Prostate gland (tissue), 2 donors: ENCODE results near the gene FKBP6.
"Not testable (repeated sequence)": the region's sequence is repeated elsewhere in the genome, so short reads cannot be mapped to it uniquely, and the experiment has no call there.

Experiments used
- POLR2A ChIP-seq: fragments of 450-650 bp; IDR thresholded peaks from one replicate; pipeline ENCODE4 v1.6.1; 2016; ENCODE audit warnings: antibody characterized with exemption, mild to moderate bottlenecking
- POLR2AphosphoS5 ChIP-seq: sonication (generic); formaldehyde crosslinking; IDR thresholded peaks from one replicate; pipeline ENCODE4 v1.6.1; 2017; ENCODE audit warnings: antibody characterized with exemption
- TF ChIP-seq, protein P1 (sequence below), 4 experiments: fragments of 200-600 bp in 2 of 4; fragments of 450-650 bp in 2 of 4; sonication (generic) in 2 of 4; IDR thresholded peaks; 1 replicate in 3 of 4; 2 replicates in 1 of 4; pipeline ENCODE4 v1.5.1; 2016 to 2019; ENCODE audit warnings: antibody characterized with exemption in 4 of 4, mild to moderate bottlenecking in 2 of 4, moderate library complexity in 2 of 4

DNA sequence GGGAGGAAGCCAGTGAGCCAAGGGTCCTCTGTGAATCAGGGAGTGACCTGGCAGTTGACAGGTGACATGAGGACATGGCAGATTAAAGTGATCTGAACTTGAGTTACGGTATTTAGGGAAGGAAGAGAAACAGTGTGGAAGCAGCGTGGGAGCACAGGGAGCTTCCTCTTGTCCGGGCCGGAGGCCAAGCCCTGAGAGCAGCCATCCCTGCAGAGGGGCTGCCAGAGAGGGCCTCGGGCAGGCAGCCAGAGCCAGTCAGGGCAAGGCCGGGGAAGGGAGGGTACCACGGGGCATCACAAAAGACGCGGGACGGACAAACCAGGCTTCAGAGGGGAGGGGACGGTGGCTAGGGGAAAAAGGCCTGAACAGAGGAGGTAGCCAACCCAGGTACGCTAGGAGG lies 28.1 kb upstream of the FKBP6 start:
- TF ChIP-seq, protein P1, sequence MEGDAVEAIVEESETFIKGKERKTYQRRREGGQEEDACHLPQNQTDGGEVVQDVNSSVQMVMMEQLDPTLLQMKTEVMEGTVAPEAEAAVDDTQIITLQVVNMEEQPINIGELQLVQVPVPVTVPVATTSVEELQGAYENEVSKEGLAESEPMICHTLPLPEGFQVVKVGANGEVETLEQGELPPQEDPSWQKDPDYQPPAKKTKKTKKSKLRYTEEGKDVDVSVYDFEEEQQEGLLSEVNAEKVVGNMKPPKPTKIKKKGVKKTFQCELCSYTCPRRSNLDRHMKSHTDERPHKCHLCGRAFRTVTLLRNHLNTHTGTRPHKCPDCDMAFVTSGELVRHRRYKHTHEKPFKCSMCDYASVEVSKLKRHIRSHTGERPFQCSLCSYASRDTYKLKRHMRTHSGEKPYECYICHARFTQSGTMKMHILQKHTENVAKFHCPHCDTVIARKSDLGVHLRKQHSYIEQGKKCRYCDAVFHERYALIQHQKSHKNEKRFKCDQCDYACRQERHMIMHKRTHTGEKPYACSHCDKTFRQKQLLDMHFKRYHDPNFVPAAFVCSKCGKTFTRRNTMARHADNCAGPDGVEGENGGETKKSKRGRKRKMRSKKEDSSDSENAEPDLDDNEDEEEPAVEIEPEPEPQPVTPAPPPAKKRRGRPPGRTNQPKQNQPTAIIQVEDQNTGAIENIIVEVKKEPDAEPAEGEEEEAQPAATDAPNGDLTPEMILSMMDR (IDR thresholded peaks at IDR 0.05), result not testable (repeated sequence)
- not testable (repeated sequence) for TF ChIP-seq POLR2A, POLR2AphosphoS5
